HG03139 (cell line): ENCODE results near the gene PLCL2.
A peak's percentile ranks its signal among the peaks of the same experiment; 100 is the strongest.

ENCODE experiments used
- ATAC-seq: cut with Tn5 transposase; IDR thresholded peaks from one replicate; pipeline ENCODE4 v1.9.1; 2021; ENCODE audit not compliant: unreplicated experiment

Gene PLCL2

DNA sequence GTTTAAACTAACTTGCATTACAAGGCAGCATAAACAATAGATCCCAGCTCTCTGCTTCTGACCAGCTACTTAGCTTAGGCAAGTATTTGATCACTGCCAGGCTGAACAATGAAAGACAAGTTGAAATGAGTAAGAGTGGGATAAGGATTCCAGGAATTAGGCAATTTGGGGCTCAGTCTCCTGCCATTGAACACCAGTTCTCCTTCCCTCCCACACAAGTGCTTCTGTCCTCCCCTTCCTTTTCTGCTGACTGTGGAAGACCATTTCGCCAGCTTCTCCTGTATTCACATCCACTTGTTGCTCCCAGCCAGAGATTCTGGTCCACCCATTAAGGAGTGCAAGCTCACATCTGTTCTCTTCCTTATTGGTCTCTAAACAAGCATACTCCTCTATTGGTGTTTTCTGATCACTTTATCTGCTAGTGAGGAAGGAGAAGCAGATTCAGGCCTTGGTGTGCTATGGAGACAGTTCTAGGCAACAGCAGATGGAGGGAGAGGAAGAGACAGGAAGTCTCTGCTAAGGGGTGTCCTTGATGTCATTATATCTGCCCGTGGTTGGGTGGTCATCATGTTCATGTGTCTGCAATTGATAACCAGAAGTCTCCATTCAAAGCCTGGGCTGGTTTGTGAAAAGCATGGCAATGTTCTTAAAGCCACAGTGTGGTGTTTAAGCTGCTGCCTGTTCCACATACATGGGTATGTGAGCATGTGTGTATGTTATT is 121.5 kb downstream of the PLCL2 start:
- ATAC-seq, result no peak

DNA sequence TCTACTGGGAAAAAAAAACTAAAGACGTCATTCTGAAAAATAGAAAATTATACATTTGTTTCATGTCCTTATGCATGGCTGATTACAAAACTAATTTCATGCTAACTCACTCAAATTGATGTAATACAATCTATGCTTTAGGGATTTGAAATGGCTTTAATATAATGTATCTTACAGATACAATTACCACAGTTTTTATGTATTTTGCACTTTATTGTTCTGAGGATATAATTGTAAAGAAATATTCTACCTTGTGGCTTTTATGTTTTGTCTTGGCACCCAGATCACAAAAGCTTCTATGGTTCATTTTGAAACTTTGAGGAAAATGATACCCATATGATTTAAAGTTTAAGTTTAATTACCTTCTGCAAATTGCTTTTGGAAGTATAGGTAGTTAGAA is 122.5 kb downstream of the PLCL2 start:
- no peak for ATAC-seq

DNA sequence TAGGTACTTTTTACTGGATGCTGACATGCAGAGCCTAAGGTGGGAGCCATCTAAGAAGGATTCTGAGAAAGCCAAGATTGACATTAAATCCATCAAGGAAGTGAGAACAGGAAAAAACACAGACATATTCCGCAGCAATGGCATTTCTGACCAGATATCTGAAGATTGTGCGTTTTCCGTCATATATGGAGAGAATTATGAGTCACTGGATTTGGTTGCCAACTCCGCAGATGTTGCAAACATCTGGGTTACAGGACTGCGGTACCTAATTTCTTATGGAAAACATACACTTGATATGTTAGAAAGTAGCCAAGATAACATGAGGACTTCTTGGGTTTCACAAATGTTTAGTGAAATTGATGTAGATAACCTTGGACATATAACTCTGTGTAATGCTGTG is 125.1 kb downstream of the PLCL2 start:
- ATAC-seq, result no peak

DNA sequence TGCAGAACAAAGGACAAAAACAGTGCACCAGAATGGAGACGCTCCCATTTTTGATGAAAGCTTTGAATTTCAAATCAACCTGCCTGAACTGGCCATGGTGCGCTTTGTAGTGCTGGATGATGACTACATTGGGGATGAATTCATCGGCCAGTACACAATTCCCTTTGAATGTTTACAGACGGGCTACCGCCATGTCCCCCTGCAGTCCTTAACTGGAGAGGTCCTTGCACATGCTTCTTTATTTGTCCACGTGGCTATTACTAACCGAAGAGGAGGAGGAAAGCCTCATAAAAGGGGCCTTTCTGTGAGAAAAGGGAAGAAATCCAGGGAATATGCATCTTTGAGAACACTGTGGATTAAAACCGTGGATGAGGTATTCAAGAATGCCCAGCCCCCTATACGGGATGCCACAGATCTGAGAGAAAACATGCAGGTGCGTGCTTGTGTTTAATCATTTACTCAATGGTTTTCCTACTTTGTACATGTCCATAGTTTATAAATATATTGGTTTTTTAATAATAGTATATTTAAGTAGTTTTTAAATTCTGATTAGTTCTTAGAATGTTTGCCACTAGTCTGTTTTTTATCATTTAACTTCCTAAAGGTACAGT is 127.1 kb downstream of the PLCL2 start:
- ATAC-seq, result no peak

DNA sequence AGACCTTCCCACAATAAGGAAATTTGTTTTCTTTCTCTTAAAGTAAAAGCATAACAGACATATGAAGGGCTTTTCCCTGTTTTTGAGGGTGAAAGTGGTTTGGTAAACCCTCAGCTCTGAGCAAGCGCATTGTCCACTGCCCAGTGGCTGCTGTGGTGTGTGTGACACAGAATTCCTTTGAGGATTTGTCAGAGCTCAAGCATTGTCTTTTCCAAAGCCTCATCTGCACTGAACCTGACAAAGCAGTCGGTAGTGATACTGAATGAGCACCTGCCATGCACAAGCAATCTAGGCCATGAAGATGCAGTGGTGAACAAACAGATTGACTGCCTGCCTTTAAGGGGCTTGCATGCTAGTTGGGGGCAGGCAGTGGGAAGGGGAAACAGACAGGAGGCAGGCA is 128.3 kb downstream of the PLCL2 start:
- no peak for ATAC-seq

DNA sequence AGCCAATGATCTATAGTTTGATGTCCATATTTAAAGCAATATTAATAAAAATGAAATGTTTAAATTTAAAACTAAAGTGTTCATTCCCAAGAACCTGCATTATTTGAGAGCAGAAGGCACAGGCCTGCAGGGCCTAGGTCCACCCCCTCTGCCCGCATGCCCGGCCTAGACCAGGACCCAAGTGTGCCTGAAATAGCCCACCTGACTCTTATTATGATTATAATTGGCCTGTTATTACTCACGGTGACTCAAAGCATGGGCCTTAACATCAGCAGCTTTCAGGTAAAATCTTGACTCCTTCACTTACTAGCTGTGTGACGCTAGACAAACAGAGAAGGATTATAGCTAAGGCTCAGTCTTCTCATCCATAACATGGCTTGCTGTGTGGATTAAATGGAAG is 128.8 kb downstream of the PLCL2 start:
- ATAC-seq, result no peak

DNA sequence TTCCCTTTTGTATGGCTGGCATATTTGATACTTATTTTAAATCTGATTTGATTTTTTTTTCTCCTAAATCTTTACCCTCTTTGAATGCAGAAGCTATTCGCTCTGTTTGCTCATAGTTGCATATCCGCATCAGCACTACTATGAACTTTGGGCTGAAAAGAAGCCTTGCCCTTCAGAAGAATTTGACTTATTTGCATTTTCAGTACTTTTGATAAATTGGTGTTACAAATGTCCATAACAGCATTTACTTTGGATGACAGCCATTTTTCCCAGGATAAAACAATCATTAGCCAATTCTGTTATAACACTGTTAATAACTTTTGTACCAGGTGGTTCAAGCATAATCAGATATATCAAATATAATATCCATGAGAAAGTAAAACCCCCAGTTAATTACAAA is 129.5 kb downstream of the PLCL2 start:
- ATAC-seq, result no peak

DNA sequence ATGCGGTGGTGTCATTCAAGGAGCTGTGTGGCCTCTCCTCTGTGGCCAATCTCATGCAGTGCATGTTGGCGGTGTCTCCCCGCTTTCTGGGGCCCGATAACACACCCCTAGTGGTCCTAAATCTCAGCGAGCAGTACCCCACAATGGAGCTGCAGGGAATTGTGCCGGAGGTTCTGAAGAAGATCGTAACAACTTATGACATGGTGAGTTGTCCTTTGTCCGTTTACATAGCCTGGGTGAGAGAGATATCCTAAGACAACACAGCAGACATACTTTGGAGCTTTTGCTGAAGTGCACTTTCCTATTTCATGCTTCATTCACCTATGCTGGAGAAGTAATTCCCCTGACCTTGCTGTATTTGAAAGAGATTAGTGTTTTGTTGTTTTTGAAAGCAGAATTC is 130.0 kb downstream of the PLCL2 start:
- ATAC-seq, result no peak

DNA sequence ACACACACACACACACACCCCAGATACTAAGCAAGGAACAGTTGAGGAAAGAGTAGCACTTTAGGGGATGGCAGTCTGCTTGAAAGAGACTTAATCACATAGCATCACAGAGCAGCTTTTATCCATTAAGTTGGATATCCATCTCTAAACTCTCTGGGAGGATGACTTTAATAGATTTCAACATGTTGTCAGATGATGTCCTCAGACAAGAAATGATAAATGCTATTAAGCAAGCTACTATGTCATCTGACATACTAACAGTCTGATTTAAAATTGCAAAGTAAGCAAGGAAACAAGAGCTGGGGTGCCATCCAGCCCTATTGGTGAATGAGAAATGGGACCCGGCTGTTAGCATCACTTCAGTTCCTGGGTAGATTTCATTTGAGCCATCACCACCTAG is 136.9 kb downstream of the PLCL2 start:
- no peak for ATAC-seq

DNA sequence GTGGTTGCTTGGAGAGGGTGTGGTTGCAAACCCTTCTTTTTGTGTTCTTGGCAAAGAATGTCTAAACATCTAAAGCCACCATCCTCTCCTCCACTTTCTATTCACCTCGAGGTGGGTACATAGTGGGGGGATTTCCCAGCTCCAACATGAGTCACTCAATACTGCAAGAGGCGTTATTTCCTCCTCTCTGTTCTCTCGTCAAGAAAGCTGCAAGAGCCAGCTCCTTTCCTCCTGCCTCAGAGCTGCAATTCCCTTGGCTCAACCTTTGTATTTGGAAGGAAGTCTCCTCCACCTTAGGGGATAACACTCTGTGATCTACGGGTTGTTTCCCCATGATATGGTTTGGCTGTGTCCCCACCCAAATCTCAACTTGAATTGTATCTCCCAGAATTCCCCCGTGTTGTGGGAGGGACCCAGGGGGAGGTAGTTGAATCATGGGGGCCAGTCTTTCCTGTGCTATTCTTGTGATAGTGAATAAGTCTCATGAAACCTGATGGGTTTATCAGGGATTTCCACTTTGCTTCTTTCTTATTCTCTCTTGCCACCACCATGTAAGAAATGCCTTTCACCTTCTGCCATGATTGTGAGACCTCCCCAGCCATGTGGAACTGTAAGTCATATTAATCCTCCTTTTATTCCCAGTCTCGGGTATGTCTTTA is 138.4 kb downstream of the PLCL2 start:
- ATAC-seq, result peak; percentile 85

DNA sequence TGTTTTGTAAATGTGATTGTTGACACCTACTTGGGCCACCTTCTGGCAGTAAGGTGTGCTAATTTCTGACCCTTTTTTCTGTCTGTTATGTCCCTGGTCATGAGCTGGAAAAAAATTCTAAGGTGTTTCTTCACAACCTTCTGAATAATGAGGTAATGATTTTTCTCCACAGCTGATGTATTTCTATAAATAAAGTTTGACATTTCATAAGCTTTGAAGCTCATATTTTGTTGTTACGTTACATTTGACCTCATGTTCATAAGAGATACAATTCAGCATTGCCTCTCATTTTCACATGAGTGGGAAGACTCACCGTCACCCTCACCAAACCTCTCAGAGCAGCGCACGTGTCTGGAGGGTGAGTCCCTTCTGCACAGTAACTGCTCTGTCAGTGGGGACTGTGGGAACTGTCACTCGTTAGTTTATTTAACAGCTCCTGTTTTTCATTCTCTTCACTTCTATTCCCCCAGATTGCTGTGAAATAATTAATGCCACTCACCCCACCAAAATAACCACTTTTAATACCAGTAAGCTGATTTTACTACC is 140.9 kb downstream of the PLCL2 start:
- no peak for ATAC-seq

DNA sequence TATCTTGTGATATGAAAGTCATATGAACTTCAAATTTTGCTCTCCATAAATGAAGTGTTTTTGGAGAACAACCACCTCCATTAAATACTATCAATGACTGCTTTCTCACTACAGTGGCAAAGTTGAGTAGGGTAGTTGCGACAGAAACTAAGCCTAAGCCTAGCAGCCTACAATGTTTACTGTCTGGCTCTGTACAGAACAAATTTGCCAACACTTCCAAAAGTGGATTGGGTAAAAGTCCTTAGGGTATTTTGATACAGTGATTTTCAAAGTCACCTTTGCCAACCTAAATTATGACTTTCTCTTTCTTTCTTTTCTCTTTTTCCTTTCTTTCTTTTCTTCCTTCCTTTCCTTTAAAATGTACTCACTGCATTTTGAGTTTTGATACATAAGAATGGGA is 142.6 kb downstream of the PLCL2 start:
- ATAC-seq, result no peak

DNA sequence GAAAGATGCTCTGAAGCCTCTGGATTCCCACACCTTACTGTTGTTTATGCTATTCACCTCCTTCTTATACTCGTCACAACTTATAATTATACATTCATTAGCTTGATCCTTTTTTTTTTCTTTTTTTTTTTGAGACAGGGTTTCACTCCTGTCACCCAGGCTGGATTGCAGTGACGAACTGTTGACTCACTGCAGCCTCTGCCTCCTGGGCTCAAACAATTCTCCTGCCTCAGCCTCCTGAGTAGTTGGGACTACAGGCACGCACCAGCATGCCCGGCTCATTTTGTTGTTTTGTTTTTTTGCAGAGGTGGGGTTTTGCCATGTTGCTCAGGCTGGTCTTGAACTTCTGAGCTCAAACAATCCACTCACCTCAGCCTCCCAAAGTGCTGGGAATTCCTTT is 143.6 kb downstream of the PLCL2 start:
- no peak for ATAC-seq

DNA sequence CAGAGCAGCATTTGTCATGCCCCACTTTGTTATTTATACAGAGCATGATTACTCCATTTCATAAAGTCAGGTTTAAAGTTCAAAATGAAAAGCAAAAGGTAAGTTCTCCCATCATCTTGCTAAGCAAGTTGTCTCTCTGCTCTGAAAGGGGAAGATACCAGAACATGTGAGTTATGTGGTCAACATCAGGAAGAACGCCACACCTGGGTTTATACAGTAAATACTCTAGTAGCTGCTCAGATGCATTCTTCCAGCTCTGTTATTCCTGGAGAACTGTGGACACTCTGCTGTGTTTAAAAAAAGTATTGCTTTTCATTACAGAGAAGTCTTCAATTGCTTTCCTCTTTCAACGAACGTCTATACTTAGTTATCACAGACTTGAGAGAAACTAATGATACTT is 145.7 kb downstream of the PLCL2 start:
- ATAC-seq, result no peak

DNA sequence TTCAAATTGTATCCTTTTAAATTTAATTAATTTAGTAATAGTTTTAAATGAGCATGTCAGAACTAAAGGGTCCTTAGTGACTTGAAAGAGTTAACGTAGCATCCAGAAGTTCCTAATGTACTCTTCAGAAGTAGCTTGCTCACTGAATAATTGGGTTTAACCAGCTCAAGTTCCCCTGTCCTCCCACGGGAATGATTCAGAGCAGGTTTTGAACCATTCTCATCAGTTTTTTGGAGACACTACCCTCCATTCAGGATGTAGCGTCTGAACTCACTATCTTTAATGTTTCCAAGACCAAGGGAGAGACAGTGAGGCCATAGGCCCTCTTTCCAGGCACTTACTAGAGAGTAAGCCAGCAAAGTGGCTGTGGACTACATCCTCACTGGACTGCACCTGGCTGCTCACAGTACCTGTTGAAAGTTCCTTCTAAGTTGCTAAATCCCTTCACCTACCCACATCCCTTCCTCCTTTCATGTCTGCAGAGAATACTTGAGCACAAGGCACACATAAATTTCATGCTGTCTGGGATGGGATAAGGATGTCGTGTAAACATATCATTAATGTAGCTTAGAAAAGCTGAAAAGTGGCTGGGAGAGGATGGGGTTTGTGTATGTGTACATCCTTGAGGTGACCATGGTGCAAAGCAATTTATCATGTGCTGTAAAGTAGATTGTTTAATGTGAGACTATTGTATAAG is 146.3 kb downstream of the PLCL2 start:
- ATAC-seq, result no peak

DNA sequence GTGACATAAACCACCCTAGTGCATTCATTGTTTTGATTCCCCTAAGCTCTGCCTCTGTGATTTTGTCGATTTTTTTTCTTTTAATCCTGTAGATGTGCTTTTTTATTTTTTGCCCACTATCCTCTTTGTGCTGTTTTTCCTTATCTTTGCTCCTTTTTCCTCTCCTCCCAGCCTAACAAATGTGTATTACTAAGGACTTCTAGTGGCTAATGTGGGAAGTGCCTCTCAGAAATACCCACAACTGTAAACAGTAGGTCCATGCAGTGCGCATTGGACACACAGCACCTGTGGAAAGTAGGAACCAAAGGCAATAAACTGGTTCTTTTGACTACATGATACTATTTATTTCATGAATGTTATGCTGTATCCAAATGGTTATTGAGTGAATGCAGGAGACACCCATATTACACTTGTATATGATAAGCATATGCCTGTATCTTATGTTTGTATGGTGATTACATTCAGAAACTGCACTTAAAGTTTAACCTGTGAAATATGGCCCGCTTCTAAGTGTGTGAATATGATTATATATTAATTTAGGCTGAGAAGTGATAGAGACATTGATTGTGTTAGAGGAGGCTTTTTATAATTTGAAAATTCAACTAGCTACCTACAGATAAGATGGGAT is 147.8 kb downstream of the PLCL2 start:
- ATAC-seq, result no peak

DNA sequence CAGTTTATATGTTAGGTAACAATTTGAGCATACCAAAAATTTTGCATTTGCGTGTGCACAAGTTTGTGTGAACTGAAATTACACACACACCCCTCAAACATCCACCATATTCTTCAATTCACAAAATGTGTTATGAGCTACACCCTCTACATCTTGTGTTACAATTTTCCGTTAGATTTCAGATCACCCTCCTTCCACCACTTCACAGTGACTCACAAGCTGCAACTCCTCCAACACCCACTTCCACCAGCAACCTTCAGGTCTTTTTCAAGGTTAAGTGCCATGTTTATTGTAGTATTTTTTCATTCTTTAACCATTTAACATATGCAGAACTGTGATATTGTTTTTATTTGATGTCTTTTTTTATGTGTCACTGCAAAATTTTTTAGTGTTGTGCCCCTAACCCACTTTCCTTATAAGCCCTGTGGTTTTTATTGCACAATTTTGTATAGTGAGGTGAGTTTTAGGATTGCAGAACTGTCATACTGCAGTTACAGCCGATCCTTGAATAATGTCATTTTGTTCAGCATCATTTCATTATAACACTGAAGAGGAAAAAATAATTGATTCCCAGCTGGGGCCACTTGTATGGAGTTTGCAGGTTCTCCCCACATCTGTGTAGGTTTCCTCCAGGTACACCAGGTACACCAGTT is 148.9 kb downstream of the PLCL2 start:
- no peak for ATAC-seq

DNA sequence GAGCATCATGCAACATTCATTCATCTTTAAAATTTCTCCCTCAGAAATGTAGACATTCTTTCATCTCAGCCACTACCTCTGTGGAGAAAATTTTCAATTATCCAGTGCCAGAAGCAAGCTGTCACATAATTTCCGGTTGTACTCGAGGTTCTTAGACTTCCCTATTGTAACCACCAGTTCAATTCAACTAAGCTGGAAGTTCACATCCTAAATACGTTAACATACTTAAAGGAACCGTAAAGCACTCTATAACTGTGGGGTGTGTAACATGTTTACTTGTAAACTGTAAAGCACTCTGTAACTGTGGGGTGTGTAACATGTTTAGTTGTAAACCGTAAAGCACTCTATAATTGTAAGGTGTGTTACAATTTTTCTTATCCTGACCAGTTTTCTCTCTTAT is 150.3 kb downstream of the PLCL2 start:
- ATAC-seq, result no peak

DNA sequence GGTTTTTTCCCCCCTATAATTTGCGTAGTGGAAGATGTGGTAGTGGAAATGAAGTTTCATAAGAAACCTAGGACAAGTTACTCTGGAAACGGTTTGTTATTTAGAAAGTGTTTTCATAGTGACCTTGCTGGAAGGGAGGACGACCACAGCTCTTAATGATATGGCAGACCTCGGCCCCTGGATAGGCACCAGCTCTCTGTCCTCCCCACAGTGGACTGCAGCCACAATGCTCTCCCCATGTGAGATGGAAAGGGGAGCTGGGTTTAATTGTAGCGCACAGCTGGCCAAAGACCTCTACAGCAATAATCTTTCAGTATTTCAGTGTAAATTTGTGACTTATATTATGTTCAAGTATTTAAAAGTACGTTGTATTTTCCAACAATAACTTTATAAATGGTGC is 151.2 kb downstream of the PLCL2 start:
- ATAC-seq, result no peak

DNA sequence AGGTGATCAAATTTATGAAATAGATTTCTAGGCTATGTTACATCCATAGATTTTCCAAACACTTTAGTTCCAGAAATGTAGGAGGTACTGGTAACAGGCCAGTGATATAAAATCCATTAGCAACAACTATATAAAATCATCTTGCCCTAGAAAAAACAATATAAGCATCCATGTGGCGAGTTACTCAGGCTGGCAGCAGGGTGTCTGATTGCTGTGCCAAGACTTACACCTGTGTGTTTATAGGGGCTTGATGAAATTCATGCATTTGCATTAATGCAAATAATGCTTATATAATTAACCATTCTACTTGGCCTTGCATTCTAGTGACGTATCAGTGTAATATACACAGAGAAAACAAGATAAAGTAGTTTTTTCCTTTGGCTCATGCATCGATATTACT is 153.4 kb downstream of the PLCL2 start:
- ATAC-seq, result no peak
